Kidney glomerular epithelial cell (primary cell): ENCODE data around the gene FSIP1.
A peak's percentile ranks its signal among the peaks of the same experiment; 100 is the strongest.

Experiments
- DNase-seq: peaks from one replicate; lab custom pipeline; 2025; lab: John Stamatoyannopoulos, UW

FSIP1 gene

DNA sequence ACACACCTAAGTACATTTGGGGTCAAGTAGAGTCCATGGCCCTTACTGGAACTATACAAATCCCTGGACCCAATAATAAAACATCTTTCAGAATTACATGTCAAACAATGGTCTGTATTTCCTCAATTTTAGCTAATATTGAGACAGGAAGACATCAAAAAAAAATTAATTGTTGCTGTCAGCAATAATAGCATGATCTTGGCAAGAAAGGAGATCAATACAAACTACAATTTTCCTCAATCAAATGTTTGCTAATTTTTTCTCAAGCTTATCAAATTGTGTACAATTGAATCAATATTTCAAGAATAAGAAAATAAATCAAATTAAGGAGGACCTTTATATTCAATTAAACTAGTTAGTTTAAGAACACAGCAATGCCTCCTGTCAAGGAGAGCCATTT is 62.6 kb downstream of the FSIP1 start:
- no peak for DNase-seq

DNA sequence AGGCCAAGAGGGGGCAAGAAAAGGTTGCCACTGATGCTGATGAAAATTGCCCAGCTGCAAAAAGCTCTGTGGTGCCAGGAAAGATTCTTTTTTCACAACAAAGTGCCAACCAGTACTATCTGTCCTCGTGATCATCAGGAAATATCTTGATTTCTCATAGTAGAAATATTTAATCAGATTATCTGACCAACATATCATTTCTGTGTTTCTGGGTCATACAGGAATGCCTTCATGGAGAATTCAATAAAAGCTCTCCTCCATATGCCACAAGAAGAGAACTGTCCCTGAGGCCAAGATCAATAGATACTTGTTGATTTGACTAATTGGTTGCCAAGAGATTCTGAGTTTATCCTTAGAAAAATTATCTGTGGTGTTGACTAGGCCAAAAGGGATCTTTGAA is 63.5 kb downstream of the FSIP1 start:
- no peak for DNase-seq

DNA sequence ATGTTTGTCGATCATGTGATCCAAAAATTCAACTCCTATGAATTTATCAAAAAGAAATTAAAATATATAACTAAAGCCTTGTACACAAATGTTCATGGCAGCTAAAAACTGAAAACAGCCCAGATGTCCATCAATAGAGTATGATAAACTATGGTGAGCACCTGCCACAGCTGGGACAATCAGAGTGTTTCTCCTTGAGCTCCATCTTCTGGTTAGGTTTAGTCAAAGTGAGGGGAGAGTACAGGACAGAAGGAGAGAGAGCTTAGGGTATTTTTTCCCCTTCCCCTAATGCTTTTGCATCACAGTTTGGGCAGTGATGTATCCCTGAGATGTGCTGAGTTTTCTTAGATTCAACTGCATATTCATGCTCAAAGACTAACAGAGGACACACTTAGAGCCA is 65.5 kb downstream of the FSIP1 start:
- DNase-seq = no peak

DNA sequence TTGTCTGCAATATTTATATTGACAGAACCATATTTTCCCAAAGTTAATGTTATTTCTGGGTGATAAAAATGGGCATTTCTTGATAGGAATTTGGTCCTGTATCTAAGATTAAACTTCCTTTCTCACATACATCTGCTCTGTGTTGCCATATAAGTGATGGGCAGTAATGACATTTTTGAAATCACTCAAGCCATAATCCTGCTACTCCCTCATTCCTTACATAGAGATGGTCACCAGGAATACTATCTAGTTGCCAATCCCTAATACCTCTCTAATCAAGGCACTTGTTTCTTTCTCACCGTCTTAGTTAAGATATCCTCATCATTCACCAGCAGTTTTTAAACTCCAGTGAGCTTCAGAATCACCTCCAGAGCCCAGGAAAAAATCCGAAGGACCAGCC is 68.4 kb downstream of the FSIP1 start:
- no peak for DNase-seq

GRCh38 chr15:39713846-39714245 is 68.8 kb downstream of the FSIP1 start:
- no peak for DNase-seq

DNA sequence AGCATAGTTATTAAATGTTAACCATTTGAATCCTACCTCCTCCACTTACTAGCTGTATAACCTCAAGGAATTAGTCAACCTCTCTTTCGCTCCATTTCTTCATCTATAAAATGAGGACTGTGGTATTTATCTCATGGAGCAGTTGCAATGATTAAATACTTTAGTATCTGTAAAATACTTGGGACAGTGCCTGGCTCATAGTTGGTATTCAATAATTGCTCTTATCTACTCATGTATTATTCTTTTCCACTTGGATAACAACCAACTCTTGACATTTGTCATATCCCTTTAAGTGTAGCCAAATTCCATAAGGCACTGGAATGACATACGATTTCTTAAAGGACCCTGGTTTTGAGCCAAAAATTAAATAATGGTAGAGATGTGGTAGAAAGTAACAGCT is 72.0 kb downstream of the FSIP1 start:
- no peak for DNase-seq

DNA sequence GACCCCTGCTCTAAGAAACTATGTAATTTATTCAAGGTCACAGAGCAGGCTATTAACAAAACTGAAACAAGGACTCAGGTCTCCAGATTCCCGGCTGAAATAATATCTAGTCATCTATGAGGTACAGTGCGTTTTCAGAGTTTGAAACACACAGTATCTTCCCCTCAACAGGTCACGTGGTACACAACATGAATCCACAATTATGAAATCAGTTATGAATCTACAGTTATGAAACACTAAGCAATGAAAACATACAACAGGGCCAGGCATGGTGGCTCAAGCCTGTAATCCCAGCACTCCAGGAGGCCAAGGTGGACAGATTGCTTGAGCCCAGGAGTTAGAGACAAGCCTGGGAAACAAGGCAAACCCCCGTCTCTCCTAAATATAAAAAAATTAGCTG is 72.7 kb downstream of the FSIP1 start:
- no peak for DNase-seq

DNA sequence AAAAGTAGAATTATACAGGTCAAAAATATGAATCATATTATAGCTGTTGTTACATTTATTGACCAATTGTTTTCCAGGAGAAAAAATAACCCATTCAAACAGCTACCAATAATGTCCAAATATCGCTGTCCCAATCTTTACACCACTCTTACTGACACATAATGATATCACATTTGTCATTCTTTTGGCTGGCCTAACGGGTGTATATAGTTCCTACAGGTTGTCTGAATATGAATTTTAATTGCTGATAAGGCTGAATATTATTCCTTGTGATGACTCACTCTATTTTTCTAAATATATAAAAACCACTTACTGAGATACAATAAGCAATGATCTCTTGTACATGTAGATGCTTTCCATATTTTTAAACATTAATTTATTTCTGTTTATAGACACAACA is 76.4 kb downstream of the FSIP1 start:
- DNase-seq = no peak

DNA sequence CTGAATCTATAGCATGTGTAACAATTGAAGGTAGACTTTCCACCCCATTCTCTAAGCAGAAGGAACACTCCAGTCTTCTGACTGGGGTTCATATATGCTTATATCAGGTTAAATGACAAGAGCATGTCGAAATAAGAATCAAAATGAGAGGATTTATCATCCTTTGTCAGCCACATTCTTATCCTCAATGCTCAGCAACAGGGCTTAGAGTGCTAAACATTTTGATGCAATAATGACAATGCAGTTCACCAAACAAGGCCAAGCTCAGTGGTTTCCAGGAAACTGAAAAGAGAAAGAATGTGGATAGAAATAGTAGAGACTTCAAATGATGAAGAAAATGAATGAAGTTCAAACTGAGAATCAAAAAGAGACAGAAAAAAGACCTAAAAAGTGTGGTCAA is 78.0 kb downstream of the FSIP1 start:
- peak; percentile 12 for DNase-seq

- no peak for DNase-seq
Measured at GRCh38 chr15:39704235-39704634, 78.4 kb downstream of the FSIP1 start.

- no peak for DNase-seq
Measured at GRCh38 chr15:39701988-39702387, 80.7 kb downstream of the FSIP1 start.

GRCh38 chr15:39700375-39700700 is 82.3 kb downstream of the FSIP1 start:
- no peak for DNase-seq

- DNase-seq = no peak
Measured at GRCh38 chr15:39699516-39700374, 82.9 kb downstream of the FSIP1 start.

- no peak for DNase-seq
Measured at GRCh38 chr15:39698444-39699390, 83.9 kb downstream of the FSIP1 start.

GRCh38 chr15:39697509-39697908 is 85.1 kb downstream of the FSIP1 start:
- DNase-seq = no peak

DNA sequence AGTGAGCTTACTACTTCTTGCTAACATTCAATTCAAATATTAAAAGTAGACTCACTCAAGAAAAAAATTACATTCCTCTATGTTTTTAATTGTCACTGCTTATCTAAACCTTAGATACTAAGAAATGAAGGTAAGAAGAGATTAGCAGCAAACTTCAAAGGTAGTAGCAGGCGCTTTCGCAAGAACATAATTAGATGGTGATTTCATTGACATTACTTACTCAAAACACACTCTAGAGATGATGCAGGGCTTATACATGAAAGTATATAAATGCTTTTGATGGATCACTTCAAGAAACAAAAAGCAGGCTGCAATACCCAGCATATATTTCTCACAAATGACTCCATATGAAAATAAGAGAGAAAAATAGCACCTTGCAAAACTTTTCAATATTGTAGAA is 86.8 kb downstream of the FSIP1 start:
- no peak for DNase-seq

DNA sequence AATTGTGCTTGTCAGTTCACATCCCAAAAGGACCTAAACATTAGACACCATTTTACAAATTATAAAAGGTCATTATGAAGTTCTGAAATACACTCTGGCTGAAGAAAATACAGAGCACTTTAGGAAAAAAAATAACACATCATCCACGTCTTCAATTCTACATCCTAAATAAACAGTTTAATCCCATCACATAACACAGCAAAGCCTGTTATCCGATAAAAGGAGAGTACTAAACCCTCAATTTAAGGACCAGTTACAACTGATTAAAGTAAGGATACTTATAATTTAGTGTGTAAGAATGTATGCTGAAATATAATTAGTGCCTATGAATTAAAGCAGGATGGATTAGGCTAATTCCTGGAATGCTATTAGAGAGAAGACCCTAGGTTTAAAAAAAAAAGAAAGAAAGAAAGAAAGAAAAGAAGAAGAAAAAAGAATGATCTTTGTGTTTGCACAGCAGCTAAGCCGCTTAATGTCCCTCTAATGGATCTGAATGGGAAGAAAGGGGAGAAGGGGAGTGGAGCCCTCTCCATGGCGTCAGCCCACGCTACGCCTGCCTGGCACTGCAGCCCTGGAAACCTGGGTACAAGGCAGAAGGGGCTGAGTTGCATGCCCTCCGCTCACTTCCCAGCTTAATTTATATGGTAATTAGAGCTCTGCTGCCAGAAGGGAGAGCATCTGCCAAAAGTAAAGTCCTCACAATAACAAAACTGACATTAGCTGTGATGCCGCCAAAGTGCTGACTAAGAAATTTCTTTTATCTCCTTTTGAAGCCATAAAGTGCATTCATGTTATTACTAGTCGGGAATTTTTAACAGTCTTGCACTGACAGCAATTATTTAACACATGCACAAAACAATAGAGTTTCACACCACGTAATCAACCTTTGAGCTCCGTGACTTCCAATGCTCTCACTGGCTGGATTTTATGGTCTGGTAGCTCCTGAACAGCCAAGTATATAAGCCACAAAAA is 90.0 kb downstream of the FSIP1 start:
- peak; percentile 92 for DNase-seq

DNA sequence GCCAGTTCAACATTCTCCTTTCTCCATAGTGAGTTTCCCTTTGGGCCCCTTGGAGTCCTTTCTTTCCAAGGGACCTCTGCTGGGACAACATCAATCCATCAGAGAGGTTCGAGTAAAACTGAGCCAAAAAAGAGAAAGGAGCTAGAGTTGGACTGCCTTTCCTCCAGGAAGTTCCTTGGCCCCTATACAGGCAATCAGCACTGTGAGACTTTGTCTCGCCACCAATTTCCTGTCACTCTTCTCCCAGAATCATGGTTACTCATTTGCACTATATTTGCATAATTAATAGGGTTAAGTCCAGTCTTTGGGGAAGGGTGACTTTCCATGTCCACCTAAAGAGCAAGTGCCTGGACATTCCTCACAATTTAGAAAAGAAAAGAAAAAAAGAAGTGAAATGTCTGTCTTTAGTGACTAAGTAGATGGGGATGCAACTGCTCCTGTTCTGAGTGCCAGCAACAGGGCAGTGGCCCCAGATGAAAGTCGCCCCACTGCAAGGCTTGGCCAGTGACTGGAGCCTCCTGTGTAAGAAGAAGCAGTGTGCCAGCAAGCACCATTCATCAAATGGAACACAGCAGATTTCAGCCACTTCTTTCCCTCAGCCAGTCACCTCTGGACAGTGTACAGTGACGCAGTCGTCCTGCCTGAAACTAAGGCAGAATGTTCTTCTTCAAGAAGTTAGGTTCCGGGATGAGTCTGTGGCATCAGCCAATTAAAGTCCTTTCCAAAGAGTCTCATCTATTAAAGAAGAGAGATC is 91.6 kb downstream of the FSIP1 start:
- DNase-seq = no peak

DNA sequence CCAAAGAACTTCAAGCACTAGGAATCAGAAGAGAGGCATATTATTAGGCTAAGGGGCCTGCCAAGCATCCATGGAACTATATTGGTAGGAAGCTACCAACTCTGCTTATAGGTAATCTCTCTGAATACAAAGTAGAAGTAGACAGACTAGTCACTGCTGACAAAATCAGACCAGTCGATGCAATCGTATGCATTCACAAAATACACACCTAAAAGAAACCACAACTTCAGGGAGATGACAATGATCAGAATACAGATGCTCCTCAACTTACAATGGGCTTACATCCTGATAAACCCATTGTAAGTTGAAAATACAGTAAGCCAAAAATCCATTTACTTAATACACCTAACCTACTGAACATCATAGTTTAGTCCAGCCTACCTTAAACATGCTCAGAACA is 94.7 kb downstream of the FSIP1 start:
- DNase-seq = no peak

- peak; percentile 21 for DNase-seq
Measured at GRCh38 chr15:39685999-39686613, 96.5 kb downstream of the FSIP1 start.

DNA sequence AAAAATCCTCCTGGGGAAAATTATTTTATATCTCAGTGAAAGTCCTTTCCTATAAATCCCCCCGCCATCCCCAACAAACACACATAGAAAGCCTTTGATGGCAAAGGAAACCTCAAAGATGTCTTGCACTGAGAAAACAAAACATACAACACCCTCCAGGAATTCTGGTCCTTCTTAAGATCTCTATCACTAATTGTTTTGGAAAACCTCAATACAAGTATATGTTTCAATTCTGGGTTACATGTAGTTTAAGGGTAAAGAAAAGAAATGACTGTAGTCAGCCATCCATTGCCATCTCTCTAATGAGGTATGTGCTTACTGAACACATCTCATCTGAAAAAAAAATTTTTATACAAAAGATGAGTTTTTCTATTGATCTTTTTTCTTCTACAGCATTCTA is 97.3 kb downstream of the FSIP1 start:
- no peak for DNase-seq
